ENCODE data around the gene TMEM37.

DNA sequence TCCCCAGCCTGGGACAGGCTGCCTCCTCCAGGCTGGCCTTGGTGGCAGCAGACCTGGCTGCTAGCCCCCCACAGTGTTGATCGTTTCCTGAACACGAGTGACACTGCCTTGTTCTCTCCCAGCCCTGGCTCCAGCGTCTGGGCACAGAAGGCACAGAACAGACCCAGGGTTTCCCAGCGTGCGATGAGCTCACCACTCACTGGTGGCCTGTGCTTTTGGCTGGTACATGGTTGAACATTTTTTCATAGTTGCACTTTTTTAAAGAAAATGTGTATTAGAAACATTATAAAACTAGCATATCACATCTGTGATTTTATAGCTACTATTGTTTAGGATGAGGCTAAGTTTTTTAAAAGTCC, 51.7 kb downstream of the TMEM37 start:
- TF ChIP-seq, protein P1, sequence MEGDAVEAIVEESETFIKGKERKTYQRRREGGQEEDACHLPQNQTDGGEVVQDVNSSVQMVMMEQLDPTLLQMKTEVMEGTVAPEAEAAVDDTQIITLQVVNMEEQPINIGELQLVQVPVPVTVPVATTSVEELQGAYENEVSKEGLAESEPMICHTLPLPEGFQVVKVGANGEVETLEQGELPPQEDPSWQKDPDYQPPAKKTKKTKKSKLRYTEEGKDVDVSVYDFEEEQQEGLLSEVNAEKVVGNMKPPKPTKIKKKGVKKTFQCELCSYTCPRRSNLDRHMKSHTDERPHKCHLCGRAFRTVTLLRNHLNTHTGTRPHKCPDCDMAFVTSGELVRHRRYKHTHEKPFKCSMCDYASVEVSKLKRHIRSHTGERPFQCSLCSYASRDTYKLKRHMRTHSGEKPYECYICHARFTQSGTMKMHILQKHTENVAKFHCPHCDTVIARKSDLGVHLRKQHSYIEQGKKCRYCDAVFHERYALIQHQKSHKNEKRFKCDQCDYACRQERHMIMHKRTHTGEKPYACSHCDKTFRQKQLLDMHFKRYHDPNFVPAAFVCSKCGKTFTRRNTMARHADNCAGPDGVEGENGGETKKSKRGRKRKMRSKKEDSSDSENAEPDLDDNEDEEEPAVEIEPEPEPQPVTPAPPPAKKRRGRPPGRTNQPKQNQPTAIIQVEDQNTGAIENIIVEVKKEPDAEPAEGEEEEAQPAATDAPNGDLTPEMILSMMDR (conservative IDR thresholded peaks at IDR 0.05 in 1 of 2, IDR thresholded peaks at IDR 0.05 in 1 of 2; ENCODE audit: extremely low read depth in 1 of 2, insufficient read depth in 1 of 2, low read depth in 1 of 2, low read length in 2 of 2): no peak
- TF ChIP-seq EZH2 (IDR thresholded peaks at IDR 0.05; ENCODE audit: borderline replicate concordance, low read length): no peak
